ENCODE data around the gene NCOA7. TPM values are rescaled to one million over a fixed set of nuclear protein-coding genes. Genes with fewer than 3 reads are reported as not detected.
"Not testable (repeated sequence)": the region's sequence is repeated elsewhere in the genome, so short reads cannot be mapped to it uniquely, and the experiment has no call there.

NCOA7 gene
- total and polyA plus RNA-seq, 4 donors, result 8.6 to 40.9 (median 17.6) TPM

DNA sequence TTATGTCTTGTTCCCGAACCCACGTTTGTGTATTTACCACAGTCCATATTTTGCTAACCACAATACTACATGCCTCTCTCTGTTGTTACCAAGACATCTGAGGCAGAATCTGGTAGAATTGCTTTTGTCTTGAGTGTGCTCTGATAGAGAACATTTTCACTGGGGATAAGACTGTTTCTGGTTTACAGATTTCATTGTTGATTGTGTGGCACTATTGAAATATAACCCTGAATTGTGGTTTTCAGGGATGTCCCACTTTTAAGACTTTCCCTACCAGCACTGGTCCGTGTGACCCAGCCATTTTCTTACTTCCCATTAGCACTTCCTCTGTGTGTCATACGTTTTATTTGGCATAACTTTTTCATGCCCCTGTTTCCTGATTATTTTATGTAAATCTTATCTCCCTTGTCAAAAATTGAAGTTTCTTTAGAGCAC lies 12.2 kb downstream of the NCOA7 start:
- Histone ChIP-seq H3K9me3 (ENCODE audit: control insufficient read depth in 4 of 4, low read length in 3 of 4) (no peaks in the 10 kb centered on the region), H3K27me3 (ENCODE audit: control insufficient read depth in 4 of 4, insufficient read depth in 4 of 4, low read length in 3 of 4) (no peaks in the 10 kb centered on the region), H3K4me1 (ENCODE audit: control insufficient read depth in 4 of 4, insufficient read depth in 4 of 4, low read length in 3 of 4) (peaks cover 0 to 3% (median 2%) of the 10 kb centered on the region in 4 donors), H3K4me3 (ENCODE audit: low read depth in 1 of 3, low read length in 3 of 3) (no peak overlapping the region), H3K27ac (ENCODE audit: low read depth in 1 of 2, low read length in 2 of 2) (peak overlapping the region in 1 of 2 donors; percentile 37), H3K36me3 (ENCODE audit: control insufficient read depth in 4 of 4, insufficient read depth in 3 of 4, low read depth in 1 of 4, low read length in 3 of 4) (peaks cover 0 to 2% (median 0%) of the 10 kb centered on the region in 4 donors), H3K9ac (ENCODE audit: low read depth in 1 of 2, low read length in 2 of 2) (no peak overlapping the region)
- peak; percentile 32 for TF ChIP-seq YY1 (IDR thresholded peaks at IDR 0.05)
- TF ChIP-seq, protein P1, sequence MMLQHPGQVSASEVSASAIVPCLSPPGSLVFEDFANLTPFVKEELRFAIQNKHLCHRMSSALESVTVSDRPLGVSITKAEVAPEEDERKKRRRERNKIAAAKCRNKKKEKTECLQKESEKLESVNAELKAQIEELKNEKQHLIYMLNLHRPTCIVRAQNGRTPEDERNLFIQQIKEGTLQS (IDR thresholded peaks at IDR 0.05), result no peak
- TF ChIP-seq HNF4G (IDR thresholded peaks at IDR 0.05), result no peak
- TF ChIP-seq NR2F2 (IDR thresholded peaks at IDR 0.05), result no peak
- TF ChIP-seq EGR1 (IDR thresholded peaks at IDR 0.05; ENCODE audit: low read depth in 2 of 2), result no peak
- TF ChIP-seq, protein P2, sequence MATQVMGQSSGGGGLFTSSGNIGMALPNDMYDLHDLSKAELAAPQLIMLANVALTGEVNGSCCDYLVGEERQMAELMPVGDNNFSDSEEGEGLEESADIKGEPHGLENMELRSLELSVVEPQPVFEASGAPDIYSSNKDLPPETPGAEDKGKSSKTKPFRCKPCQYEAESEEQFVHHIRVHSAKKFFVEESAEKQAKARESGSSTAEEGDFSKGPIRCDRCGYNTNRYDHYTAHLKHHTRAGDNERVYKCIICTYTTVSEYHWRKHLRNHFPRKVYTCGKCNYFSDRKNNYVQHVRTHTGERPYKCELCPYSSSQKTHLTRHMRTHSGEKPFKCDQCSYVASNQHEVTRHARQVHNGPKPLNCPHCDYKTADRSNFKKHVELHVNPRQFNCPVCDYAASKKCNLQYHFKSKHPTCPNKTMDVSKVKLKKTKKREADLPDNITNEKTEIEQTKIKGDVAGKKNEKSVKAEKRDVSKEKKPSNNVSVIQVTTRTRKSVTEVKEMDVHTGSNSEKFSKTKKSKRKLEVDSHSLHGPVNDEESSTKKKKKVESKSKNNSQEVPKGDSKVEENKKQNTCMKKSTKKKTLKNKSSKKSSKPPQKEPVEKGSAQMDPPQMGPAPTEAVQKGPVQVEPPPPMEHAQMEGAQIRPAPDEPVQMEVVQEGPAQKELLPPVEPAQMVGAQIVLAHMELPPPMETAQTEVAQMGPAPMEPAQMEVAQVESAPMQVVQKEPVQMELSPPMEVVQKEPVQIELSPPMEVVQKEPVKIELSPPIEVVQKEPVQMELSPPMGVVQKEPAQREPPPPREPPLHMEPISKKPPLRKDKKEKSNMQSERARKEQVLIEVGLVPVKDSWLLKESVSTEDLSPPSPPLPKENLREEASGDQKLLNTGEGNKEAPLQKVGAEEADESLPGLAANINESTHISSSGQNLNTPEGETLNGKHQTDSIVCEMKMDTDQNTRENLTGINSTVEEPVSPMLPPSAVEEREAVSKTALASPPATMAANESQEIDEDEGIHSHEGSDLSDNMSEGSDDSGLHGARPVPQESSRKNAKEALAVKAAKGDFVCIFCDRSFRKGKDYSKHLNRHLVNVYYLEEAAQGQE (IDR thresholded peaks at IDR 0.05), result no peak
- TF ChIP-seq FOXA1 (IDR thresholded peaks at IDR 0.05), result no peak
- 62% methylated on average over 4 of the region's 4 CpGs for WGBS
- DNase-seq (ENCODE audit: low spot score), result no peak

DNA sequence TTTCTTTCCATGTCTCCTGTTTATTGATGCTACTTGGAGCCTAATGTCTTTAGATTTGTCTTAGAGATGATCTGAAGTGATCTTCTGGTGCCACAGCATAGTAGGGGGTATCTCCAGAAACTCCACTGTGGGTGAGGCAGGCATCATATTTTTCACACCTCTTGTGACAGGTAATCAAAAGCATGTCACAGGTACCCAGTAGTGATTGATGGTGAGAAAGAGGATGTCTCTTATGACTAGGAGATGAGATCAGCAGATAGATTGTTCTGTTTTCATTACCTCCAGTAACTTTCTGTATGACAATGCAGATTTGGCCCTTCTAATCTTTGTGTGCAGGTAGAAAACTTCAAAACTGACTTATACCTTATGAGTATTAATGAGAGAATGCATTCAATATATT lies 13.5 kb downstream of the NCOA7 start:
- H3K4me3 ChIP-seq (ENCODE audit: low read depth in 1 of 3, low read length in 3 of 3), result no peak overlapping the region
- no peak overlapping the region for H3K9ac ChIP-seq (ENCODE audit: low read depth in 1 of 2, low read length in 2 of 2)
- peaks cover 0 to 2% (median 0%) of the 10 kb centered on the region in 4 donors for H3K36me3 ChIP-seq (ENCODE audit: control insufficient read depth in 4 of 4, insufficient read depth in 3 of 4, low read depth in 1 of 4, low read length in 3 of 4)
- TF ChIP-seq, protein P2 (IDR thresholded peaks at IDR 0.05), result no peak
- TF ChIP-seq FOXA1 (IDR thresholded peaks at IDR 0.05) (no peak), YY1 (IDR thresholded peaks at IDR 0.05) (no peak), RXRA (IDR thresholded peaks at IDR 0.05) (no peak), JUND (IDR thresholded peaks at IDR 0.05) (no peak), EGR1 (IDR thresholded peaks at IDR 0.05; ENCODE audit: low read depth in 2 of 2) (no peak), SP1 (IDR thresholded peaks at IDR 0.05) (no peak), TAF1 (conservative IDR thresholded peaks at IDR 0.05) (no peak), HNF4A (conservative IDR thresholded peaks at IDR 0.05) (no peak), FOXA2 (IDR thresholded peaks at IDR 0.05) (no peak), HNF4G (IDR thresholded peaks at IDR 0.05) (no peak), RAD21 (IDR thresholded peaks at IDR 0.05) (no peak), GABPA (IDR thresholded peaks at IDR 0.05 in 1 of 2, conservative IDR thresholded peaks at IDR 0.05 in 1 of 2) (no peak)
- TF ChIP-seq, protein P3, sequence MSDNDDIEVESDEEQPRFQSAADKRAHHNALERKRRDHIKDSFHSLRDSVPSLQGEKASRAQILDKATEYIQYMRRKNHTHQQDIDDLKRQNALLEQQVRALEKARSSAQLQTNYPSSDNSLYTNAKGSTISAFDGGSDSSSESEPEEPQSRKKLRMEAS (IDR thresholded peaks at IDR 0.05), result no peak
- TF ChIP-seq, protein P1 (IDR thresholded peaks at IDR 0.05), result no peak
- peaks cover 0 to 3% (median 2%) of the 10 kb centered on the region in 4 donors for H3K4me1 ChIP-seq (ENCODE audit: control insufficient read depth in 4 of 4, insufficient read depth in 4 of 4, low read length in 3 of 4)
- H3K9me3 ChIP-seq (ENCODE audit: control insufficient read depth in 4 of 4, low read length in 3 of 4), result no peaks in the 10 kb centered on the region
- no peak for DNase-seq (ENCODE audit: low spot score)
- H3K27me3 ChIP-seq (ENCODE audit: control insufficient read depth in 4 of 4, insufficient read depth in 4 of 4, low read length in 3 of 4), result no peaks in the 10 kb centered on the region
- H3K27ac ChIP-seq (ENCODE audit: low read depth in 1 of 2, low read length in 2 of 2), result no peak overlapping the region

DNA sequence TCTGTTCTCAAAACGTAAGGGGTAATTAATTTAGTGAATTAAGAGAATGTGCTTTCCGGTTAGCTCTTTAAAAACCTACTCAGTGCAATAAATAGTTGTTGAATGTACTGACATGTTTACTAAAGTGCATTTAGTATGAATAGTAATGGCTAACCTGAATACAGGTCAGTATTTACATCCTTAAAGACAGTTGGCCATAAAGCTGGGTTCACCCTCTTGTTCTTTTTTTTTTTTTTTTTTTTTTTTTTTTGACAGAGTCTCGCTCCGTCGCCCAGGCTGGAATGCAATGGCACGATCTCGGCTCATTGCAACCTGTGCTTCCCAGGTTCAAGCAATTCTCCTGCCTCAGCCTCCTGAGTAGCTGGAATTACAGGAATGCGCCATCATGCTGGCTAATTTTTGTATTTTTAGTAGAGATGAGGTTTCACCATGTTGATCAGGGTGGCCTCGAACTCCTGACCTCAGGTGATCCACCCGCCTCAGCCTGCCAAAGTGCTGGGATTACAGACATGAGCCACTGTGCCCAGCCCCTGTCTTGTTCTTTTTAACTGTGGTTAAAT lies 14.2 kb downstream of the NCOA7 start:
- not testable (repeated sequence) for H3K36me3 ChIP-seq (ENCODE audit: control insufficient read depth in 4 of 4, insufficient read depth in 3 of 4, low read depth in 1 of 4, low read length in 3 of 4); H3K9me3 ChIP-seq (ENCODE audit: control insufficient read depth in 4 of 4, low read length in 3 of 4); DNase-seq (ENCODE audit: low spot score); H3K4me1 ChIP-seq (ENCODE audit: control insufficient read depth in 4 of 4, insufficient read depth in 4 of 4, low read length in 3 of 4); H3K9ac ChIP-seq (ENCODE audit: low read depth in 1 of 2, low read length in 2 of 2); H3K27me3 ChIP-seq (ENCODE audit: control insufficient read depth in 4 of 4, insufficient read depth in 4 of 4, low read length in 3 of 4); H3K4me3 ChIP-seq (ENCODE audit: low read depth in 1 of 3, low read length in 3 of 3); H3K27ac ChIP-seq (ENCODE audit: low read depth in 1 of 2, low read length in 2 of 2)
- 94% methylated on average over 10 of the region's 10 CpGs for WGBS

All from liver (tissue), 9 donors.